ENCODE results near the gene MOB4.
"Not testable (repeated sequence)": the region's sequence is repeated elsewhere in the genome, so short reads cannot be mapped to it uniquely, and the experiment has no call there.

The MOB4 gene

DNA sequence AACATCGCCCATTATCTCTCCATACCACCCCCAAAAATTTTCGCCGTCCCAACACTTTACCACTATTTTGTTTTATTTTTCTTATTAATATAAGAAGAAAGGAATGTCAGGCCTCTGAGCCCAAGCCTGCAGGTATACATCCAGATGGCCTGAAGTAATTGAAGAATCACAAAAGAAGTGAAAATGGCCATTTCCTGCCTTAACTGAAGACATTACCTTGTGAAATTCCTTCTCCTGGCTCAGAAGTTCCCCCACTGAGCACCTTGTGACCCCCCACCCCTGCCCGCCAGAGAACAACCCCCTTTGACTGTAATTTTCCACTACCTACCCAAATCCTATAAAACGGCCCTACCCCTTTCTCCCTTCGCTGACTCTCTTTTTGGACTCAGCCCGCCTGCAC lies 71.4 kb downstream of the MOB4 start:
- H3K4me1 ChIP-seq, H3K9ac ChIP-seq, H3K27ac ChIP-seq: not testable (repeated sequence)

GRCh38 chr2:197591339-197592072 lies 75.6 kb downstream of the MOB4 start:
- no peak overlapping the region for H2AFZ ChIP-seq
- no peaks in the 10 kb centered on the region for H3K9me3 ChIP-seq (ENCODE audit: control insufficient read depth, low read length)
- no peak overlapping the region for H3K27ac ChIP-seq
- H3K9ac ChIP-seq: no peak overlapping the region
- H3K4me3 ChIP-seq (ENCODE audit: low read depth, low read length): no peak overlapping the region
- no peak overlapping the region for H3K4me2 ChIP-seq (ENCODE audit: low read length)
- H3K36me3 ChIP-seq (ENCODE audit: control insufficient read depth, insufficient read depth, low read length): no peaks in the 10 kb centered on the region
- peaks cover 2% of the 10 kb centered on the region for H3K4me1 ChIP-seq
- TF ChIP-seq, protein P1, sequence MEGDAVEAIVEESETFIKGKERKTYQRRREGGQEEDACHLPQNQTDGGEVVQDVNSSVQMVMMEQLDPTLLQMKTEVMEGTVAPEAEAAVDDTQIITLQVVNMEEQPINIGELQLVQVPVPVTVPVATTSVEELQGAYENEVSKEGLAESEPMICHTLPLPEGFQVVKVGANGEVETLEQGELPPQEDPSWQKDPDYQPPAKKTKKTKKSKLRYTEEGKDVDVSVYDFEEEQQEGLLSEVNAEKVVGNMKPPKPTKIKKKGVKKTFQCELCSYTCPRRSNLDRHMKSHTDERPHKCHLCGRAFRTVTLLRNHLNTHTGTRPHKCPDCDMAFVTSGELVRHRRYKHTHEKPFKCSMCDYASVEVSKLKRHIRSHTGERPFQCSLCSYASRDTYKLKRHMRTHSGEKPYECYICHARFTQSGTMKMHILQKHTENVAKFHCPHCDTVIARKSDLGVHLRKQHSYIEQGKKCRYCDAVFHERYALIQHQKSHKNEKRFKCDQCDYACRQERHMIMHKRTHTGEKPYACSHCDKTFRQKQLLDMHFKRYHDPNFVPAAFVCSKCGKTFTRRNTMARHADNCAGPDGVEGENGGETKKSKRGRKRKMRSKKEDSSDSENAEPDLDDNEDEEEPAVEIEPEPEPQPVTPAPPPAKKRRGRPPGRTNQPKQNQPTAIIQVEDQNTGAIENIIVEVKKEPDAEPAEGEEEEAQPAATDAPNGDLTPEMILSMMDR (IDR thresholded peaks at IDR 0.05): no peak
- H3K79me2 ChIP-seq: no peaks in the 10 kb centered on the region
- H3K27me3 ChIP-seq (ENCODE audit: control insufficient read depth, insufficient read depth, low read length): no peaks in the 10 kb centered on the region

More for the DNA sequence above, 71.4 kb downstream of the MOB4 start:
- H3K4me2 ChIP-seq (ENCODE audit: low read length); H3K4me3 ChIP-seq (ENCODE audit: low read depth, low read length); H3K9me3 ChIP-seq (ENCODE audit: control insufficient read depth, low read length); H3K27me3 ChIP-seq (ENCODE audit: control insufficient read depth, insufficient read depth, low read length); H3K36me3 ChIP-seq (ENCODE audit: control insufficient read depth, insufficient read depth, low read length); H2AFZ ChIP-seq; H3K79me2 ChIP-seq: not testable (repeated sequence)

DNA sequence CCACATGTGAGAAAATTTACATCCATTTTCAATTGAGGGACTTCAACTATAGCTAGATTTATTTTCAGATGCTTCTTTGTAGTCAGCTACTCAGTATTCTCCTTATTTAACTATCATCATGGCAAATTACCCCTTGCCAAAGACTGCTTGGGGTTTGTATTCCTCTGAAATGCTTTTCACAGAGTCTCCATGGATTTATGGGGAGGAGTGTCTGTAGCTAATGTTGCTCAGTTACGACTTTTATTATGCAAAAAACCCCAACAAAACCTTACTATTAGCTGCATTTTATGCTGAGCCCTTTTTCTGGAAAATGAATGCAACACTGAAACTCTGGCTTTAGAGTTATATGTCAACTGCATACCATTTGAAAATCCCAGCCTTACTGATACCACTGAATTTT lies 80.9 kb downstream of the MOB4 start:
- Histone ChIP-seq H3K36me3 (ENCODE audit: control insufficient read depth, insufficient read depth, low read length) (no peaks in the 10 kb centered on the region), H3K4me3 (ENCODE audit: low read depth, low read length) (no peak overlapping the region), H3K9me3 (ENCODE audit: control insufficient read depth, low read length) (no peaks in the 10 kb centered on the region), H3K27me3 (ENCODE audit: control insufficient read depth, insufficient read depth, low read length) (no peaks in the 10 kb centered on the region), H3K4me2 (ENCODE audit: low read length) (no peak overlapping the region), H3K27ac (no peak overlapping the region), H2AFZ (no peak overlapping the region), H3K79me2 (no peaks in the 10 kb centered on the region), H3K9ac (no peak overlapping the region), H3K4me1 (no peaks in the 10 kb centered on the region)
- TF ChIP-seq, protein P1 (IDR thresholded peaks at IDR 0.05): no peak

DNA sequence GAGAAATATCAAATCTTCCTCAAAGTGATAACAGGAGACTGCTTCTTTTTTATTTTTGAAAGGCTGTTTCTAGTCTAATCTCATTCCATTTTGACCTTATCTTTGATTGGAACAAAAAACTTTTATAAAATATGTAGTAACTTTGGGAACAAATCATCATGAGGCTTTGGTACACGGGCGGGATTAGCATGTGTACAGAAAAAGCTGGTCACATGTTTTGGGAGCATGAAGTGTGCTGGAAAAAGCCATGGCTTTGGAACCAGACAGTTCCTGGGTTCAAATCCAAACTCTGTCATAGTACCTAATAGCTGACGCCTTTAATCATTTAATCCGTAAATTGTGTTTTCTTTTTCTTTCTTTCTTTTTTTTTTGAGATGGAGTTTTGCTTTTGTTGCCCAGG lies 81.3 kb downstream of the MOB4 start:
- Histone ChIP-seq H2AFZ (no peak overlapping the region), H3K9ac (no peak overlapping the region), H3K4me1 (no peaks in the 10 kb centered on the region), H3K36me3 (ENCODE audit: control insufficient read depth, insufficient read depth, low read length) (no peaks in the 10 kb centered on the region), H3K9me3 (ENCODE audit: control insufficient read depth, low read length) (no peaks in the 10 kb centered on the region), H3K4me3 (ENCODE audit: low read depth, low read length) (no peak overlapping the region), H3K27me3 (ENCODE audit: control insufficient read depth, insufficient read depth, low read length) (no peaks in the 10 kb centered on the region), H3K4me2 (ENCODE audit: low read length) (no peak overlapping the region), H3K27ac (no peak overlapping the region), H3K79me2 (no peaks in the 10 kb centered on the region)
- TF ChIP-seq, protein P1 (IDR thresholded peaks at IDR 0.05): no peak

- Histone ChIP-seq H3K79me2 (no peaks in the 10 kb centered on the region), H3K4me3 (ENCODE audit: low read depth, low read length) (no peak overlapping the region), H3K4me1 (no peaks in the 10 kb centered on the region), H3K9me3 (ENCODE audit: control insufficient read depth, low read length) (no peaks in the 10 kb centered on the region), H3K9ac (no peak overlapping the region), H2AFZ (no peak overlapping the region), H3K4me2 (ENCODE audit: low read length) (no peak overlapping the region), H3K27ac (no peak overlapping the region), H3K36me3 (ENCODE audit: control insufficient read depth, insufficient read depth, low read length) (no peaks in the 10 kb centered on the region), H3K27me3 (ENCODE audit: control insufficient read depth, insufficient read depth, low read length) (no peaks in the 10 kb centered on the region)
- TF ChIP-seq, protein P1 (IDR thresholded peaks at IDR 0.05): no peak
These were observed 82.6 kb downstream of the MOB4 start for GRCh38 chr2:197598450-197598849.
